Upper lobe of left lung (tissue), 6 donors: ENCODE data around the gene FAM3D. TPM values are rescaled to one million over a fixed set of nuclear protein-coding genes. Genes with fewer than 3 reads are reported as not detected.

ENCODE experiments used
- ATAC-seq, 2 donors: fragments of 200-7000 bp; cut with Tn5 transposase; one replicate each; pipeline ENCODE4 v1.9.1; 2022; ENCODE audit warnings: mild to moderate bottlenecking in 2 of 2, moderate library complexity in 2 of 2; ENCODE audit not compliant: low FRiP score in 2 of 2
- DNase-seq, 2 donors: peaks; one replicate each; pipeline ENCODE4 v3.0.0-alpha.2; 2019 to 2020
- H3K27ac ChIP-seq, 4 donors: fragments of 200-600 bp; sonication (generic); one replicate each; pipeline ENCODE4 v1.5.1; 2016 to 2019
- H3K27me3 ChIP-seq, 4 donors: fragments of 200-600 bp; sonication (generic); one replicate each; pipeline ENCODE4 v1.5.1; 2017 to 2019
- H3K36me3 ChIP-seq, 4 donors: fragments of 200-600 bp; sonication (generic); one replicate each; pipeline ENCODE4 v1.5.1; 2016 to 2019
- H3K4me1 ChIP-seq, 4 donors: fragments of 200-600 bp; sonication (generic); one replicate each; pipeline ENCODE4 v1.5.1; 2018 to 2019
- H3K4me3 ChIP-seq, 4 donors: fragments of 200-600 bp; sonication (generic); one replicate each; pipeline ENCODE4 v1.5.1; 2017 to 2019; ENCODE audit warnings: mild to moderate bottlenecking in 2 of 4, moderate library complexity in 1 of 4
- H3K9me3 ChIP-seq, 4 donors: fragments of 200-600 bp; sonication (generic); one replicate each; pipeline ENCODE4 v1.5.1; 2018 to 2019
- CTCF ChIP-seq, 6 experiments: fragments of 450-650 bp in 4 of 6; fragments of 200-600 bp in 2 of 6; sonication (generic) in 2 of 6; IDR thresholded peaks; one replicate each; pipeline ENCODE4 v1.5.1; 2016 to 2019; ENCODE audit warnings: antibody characterized with exemption in 6 of 6
- EP300 ChIP-seq, 4 donors: sonication (generic); formaldehyde crosslinking; IDR thresholded peaks; one replicate each; pipeline ENCODE4 v1.5.1; 2017; ENCODE audit warnings: antibody characterized with exemption in 4 of 4, control low read depth in 2 of 4
- POLR2A ChIP-seq, 4 donors: fragments of 450-650 bp; IDR thresholded peaks; one replicate each; pipeline ENCODE4 v1.5.1; 2016 to 2017; ENCODE audit warnings: antibody characterized with exemption in 4 of 4, mild to moderate bottlenecking in 2 of 4
- POLR2AphosphoS5 ChIP-seq, 2 donors: sonication (generic); formaldehyde crosslinking; IDR thresholded peaks; one replicate each; pipeline ENCODE4 v1.5.1; 2017; ENCODE audit warnings: antibody characterized with exemption in 2 of 2
- WGBS, 2 donors: methylation state at CpG; one replicate each; pipeline ENCODE4 v1.1.5; 2017 to 2018; 5-methylcytosine and 5-hydroxymethylcytosine counted together
- total RNA-seq, 6 donors: library from RNA; depleted of rRNA in 4 of 6; stranded (reverse); fragments of >200 nt in 4 of 6; gene quantifications; one replicate each; pipeline versions ENCODE4 v1.1.0 to v1.2.1, GENCODE V29; 2016 to 2021
- donor health status: DM: no; HTN: no; CAD: no; lungs with moderate emphysema.
- donor health status: DM: no; HTN: yes; CAD: no; lungs with severe emphysema.

Gene FAM3D
- total RNA-seq, 6 donors from 2014 or later, result 1.0 to 7.7 (median 1.5) TPM

DNA sequence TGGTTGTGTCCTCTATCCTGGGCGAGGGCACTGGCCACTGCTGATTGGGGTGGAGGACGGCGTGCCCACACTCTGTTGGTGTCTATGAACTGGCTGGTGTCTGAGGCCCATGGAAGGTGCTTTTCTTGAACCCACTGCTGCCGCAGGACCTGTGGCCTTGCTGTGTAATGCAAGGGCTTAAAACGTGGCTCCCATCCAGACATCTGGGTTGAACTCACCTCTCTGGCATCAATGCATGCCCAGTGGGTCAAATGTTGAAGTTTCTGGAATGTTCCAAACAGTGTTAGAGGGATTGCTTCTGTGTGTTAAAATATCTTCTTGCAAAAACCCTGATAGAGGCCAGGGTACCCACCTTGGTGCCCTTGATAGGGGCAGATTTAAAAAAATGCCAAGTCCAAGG, 42.6 kb downstream of the FAM3D start:
- H3K4me3 ChIP-seq, result no peak overlapping the region
- no peak for DNase-seq
- H3K27me3 ChIP-seq, result no peaks in the 10 kb centered on the region
- H3K9me3 ChIP-seq, result no peaks in the 10 kb centered on the region
- peaks cover 20 to 22% (median 21%) of the 10 kb centered on the region in 4 donors for H3K4me1 ChIP-seq
- 79% methylated on average over 5 of the region's 5 CpGs; no CpG with 5 or more reads in 1 of the 2 donors for WGBS, 2 donors
- ATAC-seq, result no peak
- no peak overlapping the region for H3K27ac ChIP-seq
- no peak for TF ChIP-seq EP300 (IDR thresholded peaks at IDR 0.05)
- no peaks in the 10 kb centered on the region for H3K36me3 ChIP-seq

DNA sequence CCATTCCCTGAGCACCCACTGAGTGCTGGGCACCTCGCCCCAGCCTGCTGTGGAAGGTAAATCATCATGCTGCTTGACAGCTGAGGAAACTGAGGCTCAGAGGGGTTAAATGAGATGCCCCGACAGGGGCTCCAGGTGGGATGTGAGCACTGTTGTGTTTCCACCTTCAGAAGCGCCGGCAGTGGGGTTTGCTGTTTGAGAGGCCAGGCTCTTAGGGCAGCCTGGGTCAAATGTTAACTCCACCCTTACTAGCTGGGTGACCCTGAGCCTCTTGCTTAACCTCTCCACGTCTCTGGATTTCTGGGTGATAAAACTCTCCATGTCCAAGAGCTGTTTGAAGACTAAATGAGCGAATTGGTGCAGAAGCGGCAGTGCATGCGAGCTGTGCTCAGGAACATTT, 43.1 kb downstream of the FAM3D start:
- Histone ChIP-seq H3K27ac (no peak overlapping the region), H3K36me3 (no peaks in the 10 kb centered on the region), H3K4me1 (peaks cover 15 to 17% (median 16%) of the 10 kb centered on the region in 4 donors), H3K4me3 (no peak overlapping the region), H3K9me3 (no peaks in the 10 kb centered on the region), H3K27me3 (no peaks in the 10 kb centered on the region)
- no peak for ATAC-seq
- WGBS, 2 donors, result 76 to 90% methylated on average over 7 of the region's 8 CpGs
- TF ChIP-seq CTCF (IDR thresholded peaks at IDR 0.05) (no peak), POLR2AphosphoS5 (IDR thresholded peaks at IDR 0.05) (no peak), EP300 (IDR thresholded peaks at IDR 0.05) (no peak), POLR2A (IDR thresholded peaks at IDR 0.05) (no peak)
- DNase-seq, result no peak

DNA sequence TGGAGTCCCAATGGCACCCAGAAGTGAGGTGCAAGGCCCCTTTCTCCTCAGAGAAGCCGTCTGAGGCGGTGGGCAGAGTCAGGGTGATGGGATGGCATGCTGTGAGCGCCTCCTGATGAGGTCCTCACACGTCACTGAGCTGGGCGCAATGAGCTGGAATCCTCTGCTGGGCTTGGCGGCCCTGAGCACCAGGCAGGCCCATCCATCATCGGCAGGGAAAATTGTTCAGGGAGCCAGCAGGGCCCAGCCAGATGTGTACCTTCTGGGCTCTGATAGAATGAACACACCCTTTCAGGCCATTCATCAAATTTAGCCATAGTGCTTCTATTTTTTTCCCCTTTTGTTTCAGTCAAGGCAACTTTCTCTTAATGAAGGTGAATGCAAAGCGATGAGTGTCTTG, 43.7 kb downstream of the FAM3D start:
- WGBS, 2 donors, result 86 to 100% methylated on average over 3 to 6 of the region's 8 CpGs
- no peak overlapping the region for H3K27ac ChIP-seq
- no peak overlapping the region for H3K4me3 ChIP-seq
- ATAC-seq (no peak), DNase-seq (no peak)
- no peaks in the 10 kb centered on the region for H3K27me3 ChIP-seq
- no peak for TF ChIP-seq POLR2A (IDR thresholded peaks at IDR 0.05)
- no peak for TF ChIP-seq EP300 (IDR thresholded peaks at IDR 0.05)
- no peak for TF ChIP-seq CTCF (IDR thresholded peaks at IDR 0.05)
- TF ChIP-seq POLR2AphosphoS5 (IDR thresholded peaks at IDR 0.05), result no peak
- no peaks in the 10 kb centered on the region for H3K9me3 ChIP-seq
- no peaks in the 10 kb centered on the region for H3K36me3 ChIP-seq
- H3K4me1 ChIP-seq, result peaks cover 10 to 12% (median 10%) of the 10 kb centered on the region in 4 donors

DNA sequence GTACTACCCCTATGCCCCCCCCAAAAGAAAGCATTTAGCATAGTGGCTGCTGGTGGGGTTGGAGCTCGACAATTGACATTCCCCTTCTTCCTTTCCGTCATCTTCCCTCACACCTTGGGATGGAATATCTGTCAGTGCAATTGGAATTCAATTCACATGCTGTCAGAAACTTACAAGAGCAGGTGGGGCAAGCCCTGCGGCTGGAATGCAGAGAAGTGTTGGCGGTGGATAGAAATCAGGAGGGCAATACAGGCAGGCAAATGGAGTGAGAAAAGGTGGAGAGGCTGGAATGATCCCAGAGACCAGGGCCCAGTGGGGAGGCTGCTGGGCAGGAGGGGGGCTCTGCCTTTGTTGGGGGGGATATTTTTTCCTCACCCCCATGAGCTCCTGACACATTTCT, 44.1 kb downstream of the FAM3D start:
- H3K4me3 ChIP-seq, result no peak overlapping the region
- no peaks in the 10 kb centered on the region for H3K27me3 ChIP-seq
- peaks cover 5 to 7% (median 6%) of the 10 kb centered on the region in 4 donors for H3K4me1 ChIP-seq
- H3K36me3 ChIP-seq, result no peaks in the 10 kb centered on the region
- H3K27ac ChIP-seq, result no peak overlapping the region
- DNase-seq (no peak), ATAC-seq (no peak)
- WGBS, 2 donors, result 74 to 89% methylated on average over 4 of the region's 4 CpGs
- H3K9me3 ChIP-seq, result no peaks in the 10 kb centered on the region
- TF ChIP-seq POLR2AphosphoS5 (IDR thresholded peaks at IDR 0.05) (no peak), POLR2A (IDR thresholded peaks at IDR 0.05) (no peak), EP300 (IDR thresholded peaks at IDR 0.05) (no peak), CTCF (IDR thresholded peaks at IDR 0.05) (no peak)

DNA sequence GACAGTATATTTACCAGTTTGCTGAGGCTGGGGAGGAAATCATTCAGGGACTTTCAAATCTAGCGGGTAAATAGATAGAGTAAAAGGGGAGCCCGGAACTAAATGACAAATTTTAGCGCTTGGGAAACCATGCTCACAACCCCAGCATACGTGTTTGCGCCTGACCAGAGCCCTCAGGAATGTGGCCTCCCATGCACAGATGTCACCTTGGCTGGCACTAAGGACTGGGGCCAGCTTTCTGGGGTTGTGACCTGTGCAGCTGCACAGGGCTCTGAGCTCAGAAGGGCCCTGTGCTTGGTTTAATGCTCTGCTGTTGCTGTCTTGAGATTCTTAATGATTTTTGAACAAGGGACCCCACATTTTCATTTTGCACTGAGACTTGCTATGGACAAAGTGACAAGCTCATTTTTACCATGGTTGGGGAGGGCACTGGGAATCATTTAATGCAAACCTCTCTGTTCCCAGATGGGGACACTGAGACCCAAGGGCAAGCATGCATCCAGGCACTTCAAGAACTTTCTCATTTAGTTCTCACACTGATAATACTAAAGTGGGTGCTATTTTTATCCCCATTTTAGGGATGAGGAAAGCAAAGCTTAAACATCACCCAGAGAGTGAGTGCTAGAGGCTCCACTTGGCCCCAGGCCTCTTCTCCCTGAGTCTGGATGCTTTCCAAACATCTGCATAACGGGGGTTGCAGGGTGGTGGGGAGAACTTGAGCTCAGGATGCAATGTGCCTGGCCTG, 45.3 kb downstream of the FAM3D start:
- DNase-seq (no peak), ATAC-seq (no peak)
- no peaks in the 10 kb centered on the region for H3K4me1 ChIP-seq
- H3K9me3 ChIP-seq, result no peaks in the 10 kb centered on the region
- H3K4me3 ChIP-seq, result no peak overlapping the region
- H3K36me3 ChIP-seq, result no peaks in the 10 kb centered on the region
- TF ChIP-seq POLR2AphosphoS5 (IDR thresholded peaks at IDR 0.05) (no peak), EP300 (IDR thresholded peaks at IDR 0.05) (no peak), POLR2A (IDR thresholded peaks at IDR 0.05) (no peak), CTCF (IDR thresholded peaks at IDR 0.05) (no peak)
- WGBS, 2 donors, result 80 to 85% methylated on average over 6 of the region's 6 CpGs
- H3K27ac ChIP-seq, result no peak overlapping the region
- H3K27me3 ChIP-seq, result no peaks in the 10 kb centered on the region
